ENCODE data around the gene RNF208. TPM values are rescaled to one million over a fixed set of nuclear protein-coding genes. Genes with fewer than 3 reads are reported as not detected.
A peak's percentile ranks its signal among the peaks of the same experiment; 100 is the strongest.

RNF208 gene
- total RNA-seq, 1 donor from 2014 or later: 1.4 TPM

- peak; percentile 72 for DNase-seq
Observed at GRCh38 chr9:137237759-137238726, 16.0 kb upstream of the RNF208 start.

GRCh38 chr9:137236936-137237421, 14.9 kb upstream of the RNF208 start:
- no peak for DNase-seq

- DNase-seq: peak; percentile 69
Observed at GRCh38 chr9:137236238-137236935, 14.3 kb upstream of the RNF208 start.

GRCh38 chr9:137235424-137236237, 13.6 kb upstream of the RNF208 start:
- no peak for DNase-seq

- no peak for DNase-seq
Observed at GRCh38 chr9:137234758-137235423, 12.9 kb upstream of the RNF208 start.

- DNase-seq: no peak
Observed at GRCh38 chr9:137234055-137234697, 12.1 kb upstream of the RNF208 start.

GRCh38 chr9:137233143-137233980, 11.3 kb upstream of the RNF208 start:
- no peak for DNase-seq

- DNase-seq: no peak
Observed at GRCh38 chr9:137232510-137232909, 10.5 kb upstream of the RNF208 start.

GRCh38 chr9:137232101-137232500, 10.1 kb upstream of the RNF208 start:
- no peak for DNase-seq

GRCh38 chr9:137231372-137232039, 9.5 kb upstream of the RNF208 start:
- DNase-seq: no peak

GRCh38 chr9:137230705-137231371, 8.8 kb upstream of the RNF208 start, which contains the start of gene SLC34A3:
SLC34A3 (plus strand) TSS chr9:137230901; CDS start chr9:137231703, 802 bp downstream.
- DNase-seq: no peak

- no peak for DNase-seq
Observed at GRCh38 chr9:137229903-137230704, 8.1 kb upstream of the RNF208 start.

GRCh38 chr9:137228968-137229896, 7.2 kb upstream of the RNF208 start:
- DNase-seq: no peak

- DNase-seq: no peak
Observed at GRCh38 chr9:137228506-137228967, 6.5 kb upstream of the RNF208 start.

- DNase-seq: no peak
Observed at GRCh38 chr9:137227853-137228505, 5.9 kb upstream of the RNF208 start.
